ENCODE data around the gene TNFRSF1A.

TNFRSF1A gene

GRCh38 chr12:6362403-6362802 lies 20.5 kb upstream of the TNFRSF1A start:
- Histone ChIP-seq H3K27ac (replicated peaks) (no peak overlapping the region), H3K27me3 (ENCODE audit: insufficient read depth, poor library complexity, severe bottlenecking) (no peaks in the 10 kb centered on the region), H3K4me3 (replicated peaks; ENCODE audit: insufficient read depth, low read length) (no peak overlapping the region)
- TF ChIP-seq SPI1 (IDR thresholded peaks at IDR 0.05; ENCODE audit: borderline replicate concordance, low read depth) = no peak
- TF ChIP-seq REST (IDR thresholded peaks at IDR 0.05; ENCODE audit: insufficient replicate concordance, low read depth) = no peak
- TF ChIP-seq CTCF (IDR thresholded peaks at IDR 0.05; ENCODE audit: insufficient read depth, low read length) = no peak
- TF ChIP-seq GABPA (IDR thresholded peaks at IDR 0.05; ENCODE audit: low read depth) = no peak
- no peak for TF ChIP-seq POLR2AphosphoS5 (IDR thresholded peaks at IDR 0.05; ENCODE audit: low read depth)
- no peak for DNase-seq (ENCODE audit: low read depth in 1 of 2, low spot score in 1 of 2)

GRCh38 chr12:6361834-6362233 lies 20.0 kb upstream of the TNFRSF1A start:
- H3K27me3 ChIP-seq (ENCODE audit: insufficient read depth, poor library complexity, severe bottlenecking) = no peaks in the 10 kb centered on the region
- DNase-seq (ENCODE audit: low read depth in 1 of 2, low spot score in 1 of 2) = no peak
- no peak overlapping the region for H3K27ac ChIP-seq (replicated peaks)
- no peak for TF ChIP-seq GABPA (IDR thresholded peaks at IDR 0.05; ENCODE audit: low read depth)
- TF ChIP-seq CTCF (IDR thresholded peaks at IDR 0.05; ENCODE audit: insufficient read depth, low read length) = no peak
- TF ChIP-seq POLR2AphosphoS5 (IDR thresholded peaks at IDR 0.05; ENCODE audit: low read depth) = no peak
- no peak for TF ChIP-seq REST (IDR thresholded peaks at IDR 0.05; ENCODE audit: insufficient replicate concordance, low read depth)
- no peak for TF ChIP-seq SPI1 (IDR thresholded peaks at IDR 0.05; ENCODE audit: borderline replicate concordance, low read depth)
- no peak overlapping the region for H3K4me3 ChIP-seq (replicated peaks; ENCODE audit: insufficient read depth, low read length)

GRCh38 chr12:6360578-6361490 lies 19.0 kb upstream of the TNFRSF1A start:
- no peak for DNase-seq (ENCODE audit: low read depth in 1 of 2, low spot score in 1 of 2)
- Histone ChIP-seq H3K27ac (replicated peaks) (no peak overlapping the region), H3K4me3 (replicated peaks; ENCODE audit: insufficient read depth, low read length) (no peak overlapping the region), H3K27me3 (ENCODE audit: insufficient read depth, poor library complexity, severe bottlenecking) (no peaks in the 10 kb centered on the region)
- TF ChIP-seq SPI1 (IDR thresholded peaks at IDR 0.05; ENCODE audit: borderline replicate concordance, low read depth) = no peak
- no peak for TF ChIP-seq GABPA (IDR thresholded peaks at IDR 0.05; ENCODE audit: low read depth)
- no peak for TF ChIP-seq POLR2AphosphoS5 (IDR thresholded peaks at IDR 0.05; ENCODE audit: low read depth)
- no peak for TF ChIP-seq REST (IDR thresholded peaks at IDR 0.05; ENCODE audit: insufficient replicate concordance, low read depth)
- no peak for TF ChIP-seq CTCF (IDR thresholded peaks at IDR 0.05; ENCODE audit: insufficient read depth, low read length)

All from HL-60 (cell line).